ENCODE results near the gene PRPF40A.

GRCh38 chr2:152649997-152650396 is 67.3 kb downstream of the PRPF40A start:
- TF ChIP-seq, protein P1, sequence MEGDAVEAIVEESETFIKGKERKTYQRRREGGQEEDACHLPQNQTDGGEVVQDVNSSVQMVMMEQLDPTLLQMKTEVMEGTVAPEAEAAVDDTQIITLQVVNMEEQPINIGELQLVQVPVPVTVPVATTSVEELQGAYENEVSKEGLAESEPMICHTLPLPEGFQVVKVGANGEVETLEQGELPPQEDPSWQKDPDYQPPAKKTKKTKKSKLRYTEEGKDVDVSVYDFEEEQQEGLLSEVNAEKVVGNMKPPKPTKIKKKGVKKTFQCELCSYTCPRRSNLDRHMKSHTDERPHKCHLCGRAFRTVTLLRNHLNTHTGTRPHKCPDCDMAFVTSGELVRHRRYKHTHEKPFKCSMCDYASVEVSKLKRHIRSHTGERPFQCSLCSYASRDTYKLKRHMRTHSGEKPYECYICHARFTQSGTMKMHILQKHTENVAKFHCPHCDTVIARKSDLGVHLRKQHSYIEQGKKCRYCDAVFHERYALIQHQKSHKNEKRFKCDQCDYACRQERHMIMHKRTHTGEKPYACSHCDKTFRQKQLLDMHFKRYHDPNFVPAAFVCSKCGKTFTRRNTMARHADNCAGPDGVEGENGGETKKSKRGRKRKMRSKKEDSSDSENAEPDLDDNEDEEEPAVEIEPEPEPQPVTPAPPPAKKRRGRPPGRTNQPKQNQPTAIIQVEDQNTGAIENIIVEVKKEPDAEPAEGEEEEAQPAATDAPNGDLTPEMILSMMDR (conservative IDR thresholded peaks at IDR 0.05; ENCODE audit: low read depth, low read length), result no peak
- TF ChIP-seq EZH2 (IDR thresholded peaks at IDR 0.05; ENCODE audit: borderline replicate concordance, low read depth, low read length, poor library complexity, severe bottlenecking), result no peak
